Body of pancreas (tissue), 4 donors: ENCODE results near the gene ZBTB12.

Experiments
- CTCF ChIP-seq, 7 experiments: fragments of 450-650 bp in 4 of 7; fragments of 200-600 bp in 3 of 7; sonication (generic) in 3 of 7; IDR thresholded peaks; one replicate each; pipeline ENCODE4 v1.5.1; 2016 to 2019; ENCODE audit warnings: antibody characterized with exemption in 7 of 7
- POLR2A ChIP-seq, 3 donors: fragments of 450-650 bp; IDR thresholded peaks; one replicate each; pipeline ENCODE4 v1.6.1; 2016; ENCODE audit warnings: antibody characterized with exemption in 3 of 3, mild to moderate bottlenecking in 2 of 3

DNA sequence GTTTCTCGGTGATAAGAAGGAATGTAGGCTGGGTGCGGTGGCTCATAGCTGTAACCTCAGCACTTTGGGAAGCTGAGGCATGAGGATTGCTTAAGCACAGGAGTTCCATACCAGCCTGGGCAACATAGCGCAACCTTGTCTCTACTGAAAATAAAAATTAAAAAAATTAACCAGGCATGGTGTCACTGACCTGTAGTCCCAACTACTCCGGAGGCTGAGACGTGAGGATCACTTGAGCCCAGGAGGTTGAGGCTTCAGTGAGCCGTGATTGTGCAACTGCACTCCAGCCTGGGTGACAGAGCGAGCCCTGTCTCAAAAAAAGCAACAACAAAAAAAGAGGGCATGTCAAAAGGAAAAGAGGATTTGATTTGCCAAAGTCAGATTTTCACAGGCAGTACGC lies 43.2 kb downstream of the ZBTB12 start:
- TF ChIP-seq CTCF (IDR thresholded peaks at IDR 0.05) (no peak), POLR2A (IDR thresholded peaks at IDR 0.05) (no peak)
